H9 (cell line): ENCODE results near the gene CLK4. TPM values are rescaled to one million over a fixed set of nuclear protein-coding genes. Genes with fewer than 3 reads are reported as not detected.

Source experiments
- DNase-seq: peaks from one replicate; pipeline ENCODE4 v3.0.0-alpha.2; 2017
- H2AFZ ChIP-seq: one replicate; pipeline ENCODE4 v1.6.1; 2013; ENCODE audit warnings: mild to moderate bottlenecking, low read length, control low read depth, moderate library complexity
- H2AK5ac ChIP-seq: 2 replicates; pipeline ENCODE4 v1.6.1; 2013; ENCODE audit warnings: low read length, control low read depth, mixed read lengths; ENCODE audit not compliant: insufficient read length
- H2BK120ac ChIP-seq: one replicate; pipeline ENCODE4 v1.6.1; 2013; ENCODE audit warnings: low read depth, mild to moderate bottlenecking, low read length, control low read depth, inconsistent platforms; ENCODE audit not compliant: poor library complexity, severe bottlenecking
- H2BK12ac ChIP-seq: 2 replicates; pipeline ENCODE4 v1.6.1; 2013; ENCODE audit warnings: low read length, control low read depth, mixed read lengths, low read depth; ENCODE audit not compliant: insufficient read length
- H2BK15ac ChIP-seq: 2 replicates; pipeline ENCODE4 v1.6.1; 2013; ENCODE audit warnings: low read depth, low read length, control low read depth
- H2BK20ac ChIP-seq: one replicate; pipeline ENCODE4 v1.6.1; 2013; ENCODE audit warnings: low read depth, mild to moderate bottlenecking, low read length, control low read depth, inconsistent platforms; ENCODE audit not compliant: poor library complexity, severe bottlenecking
- H2BK5ac ChIP-seq: 2 replicates; pipeline ENCODE4 v1.6.1; 2013; ENCODE audit warnings: low read length, control low read depth, mixed read lengths; ENCODE audit not compliant: insufficient read length
- H3K14ac ChIP-seq: 2 replicates; pipeline ENCODE4 v1.6.1; 2013; ENCODE audit warnings: low read length, control low read depth; ENCODE audit not compliant: insufficient read depth
- H3K18ac ChIP-seq: 2 replicates; pipeline ENCODE4 v1.6.1; 2013; ENCODE audit warnings: low read depth, mild to moderate bottlenecking, mixed read lengths, low read length, control low read depth; ENCODE audit not compliant: insufficient read length
- H3K23ac ChIP-seq: 2 replicates; pipeline ENCODE4 v1.6.1; 2013; ENCODE audit warnings: low read length, control low read depth, mixed read lengths, low read depth; ENCODE audit not compliant: insufficient read length
- H3K23me2 ChIP-seq: 2 replicates; pipeline ENCODE4 v1.6.1; 2013; ENCODE audit warnings: low read depth, mild to moderate bottlenecking, mixed read lengths, low read length, control low read depth; ENCODE audit not compliant: insufficient read length, poor library complexity, severe bottlenecking
- H3K27ac ChIP-seq: 2 replicates; pipeline ENCODE4 v1.5.1; 2013; ENCODE audit warnings: low read length, control low read depth, mixed read lengths, low read depth; ENCODE audit not compliant: insufficient read length
- H3K27me3 ChIP-seq: 2 replicates; pipeline ENCODE4 v1.6.1; 2013; ENCODE audit warnings: low read length, control low read depth, inconsistent platforms; ENCODE audit not compliant: insufficient read depth
- H3K4ac ChIP-seq: 2 replicates; pipeline ENCODE4 v1.6.1; 2013; ENCODE audit warnings: low read depth, mild to moderate bottlenecking, control low read depth, inconsistent platforms, low read length, moderate library complexity
- H3K4me1 ChIP-seq: 2 replicates; pipeline ENCODE4 v1.6.1; 2013; ENCODE audit warnings: low read length, control low read depth, inconsistent platforms; ENCODE audit not compliant: insufficient read depth
- H3K4me2 ChIP-seq: 2 replicates; pipeline ENCODE4 v1.6.1; 2013; ENCODE audit warnings: low read length, control low read depth, mixed read lengths; ENCODE audit not compliant: insufficient read length, insufficient read depth
- H3K56ac ChIP-seq: 2 replicates; pipeline ENCODE4 v1.6.1; 2013; ENCODE audit warnings: low read depth, mild to moderate bottlenecking, mixed read lengths, low read length, control low read depth; ENCODE audit not compliant: insufficient read length
- H3K79me1 ChIP-seq: 2 replicates; pipeline ENCODE4 v1.6.1; 2013; ENCODE audit warnings: low read depth, mild to moderate bottlenecking, moderate library complexity, low read length, control low read depth, inconsistent platforms; ENCODE audit not compliant: insufficient read depth, poor library complexity, severe bottlenecking
- H3K79me2 ChIP-seq: 2 replicates; pipeline ENCODE4 v1.6.1; 2013; ENCODE audit warnings: low read length, control low read depth, inconsistent platforms; ENCODE audit not compliant: insufficient read depth
- H3K9ac ChIP-seq: 2 replicates; pipeline ENCODE4 v1.6.1; 2013; ENCODE audit warnings: low read length, control low read depth, mixed read lengths; ENCODE audit not compliant: insufficient read length; ENCODE audit errors: extremely low read depth
- H3K9me3 ChIP-seq: one replicate; pipeline ENCODE4 v1.6.1; 2013; ENCODE audit warnings: low read depth, low read length, inconsistent platforms; ENCODE audit not compliant: control insufficient read depth
- H3T11ph ChIP-seq: one replicate; pipeline ENCODE4 v1.6.1; 2013; ENCODE audit warnings: mild to moderate bottlenecking, low read length, control low read depth, inconsistent platforms
- H4K20me1 ChIP-seq: one replicate; pipeline ENCODE4 v1.6.1; 2013; ENCODE audit not compliant: control insufficient read depth, insufficient read length, insufficient read depth
- H4K5ac ChIP-seq: 2 replicates; pipeline ENCODE4 v1.6.1; 2013; ENCODE audit warnings: low read depth, mild to moderate bottlenecking, mixed read lengths, low read length, control low read depth; ENCODE audit not compliant: insufficient read length
- H4K8ac ChIP-seq: replicated peaks from 2 replicates; pipeline ENCODE4 v1.6.1; 2013; ENCODE audit warnings: low read length, control low read depth, mixed read lengths, low read depth; ENCODE audit not compliant: insufficient read length
- H4K91ac ChIP-seq: 2 replicates; pipeline ENCODE4 v1.6.1; 2013; ENCODE audit warnings: low read depth, mild to moderate bottlenecking, moderate library complexity, mixed read lengths, low read length, control low read depth; ENCODE audit not compliant: insufficient read length
- H3K27ac Mint-ChIP-seq, 3 experiments: 2 replicates in 2 of 3; 3 replicates in 1 of 3; pipeline ENCODE4 v1.8.0; 2020 to 2021; ENCODE audit warnings: mixed read lengths in 3 of 3, mild to moderate bottlenecking in 1 of 3, moderate library complexity in 1 of 3
- H3K27me3 Mint-ChIP-seq: 2 replicates; pipeline ENCODE4 v1.8.0; 2021; ENCODE audit warnings: low read depth, mild to moderate bottlenecking, moderate library complexity, mixed read lengths
- H3K36me3 Mint-ChIP-seq, 3 experiments: 2 replicates in 2 of 3; 3 replicates in 1 of 3; pipeline ENCODE4 v1.8.0; 2020 to 2021; ENCODE audit warnings: low read depth in 3 of 3, mixed read lengths in 3 of 3; ENCODE audit not compliant: insufficient read depth in 1 of 3
- H3K4me1 Mint-ChIP-seq, 2 experiments: 2 replicates each; pipeline ENCODE4 v1.8.0; 2020; ENCODE audit warnings: mixed read lengths in 2 of 2
- H3K4me3 Mint-ChIP-seq, 2 experiments: 2 replicates in 1 of 2; 3 replicates in 1 of 2; pipeline ENCODE4 v1.8.0; 2020 to 2021; ENCODE audit warnings: mild to moderate bottlenecking in 2 of 2, mixed read lengths in 2 of 2, moderate library complexity in 1 of 2
- H3K9me3 Mint-ChIP-seq, 2 experiments: 2 replicates in 1 of 2; 3 replicates in 1 of 2; pipeline ENCODE4 v1.8.0; 2020; ENCODE audit warnings: mild to moderate bottlenecking in 2 of 2, mixed read lengths in 2 of 2, moderate library complexity in 1 of 2
- CTCF ChIP-seq: fragments of 200-600 bp; sonication (generic); conservative IDR thresholded peaks from 3 replicates; pipeline ENCODE4 v1.8.0; 2021; ENCODE audit warnings: antibody characterized with exemption, mild to moderate bottlenecking
- WGBS: extraction: QIAGEN DNeasy Blood & Tissue Kit; methylation state at CpG from one replicate; pipeline ENCODE4 v1.1.7; 2013; ENCODE audit warnings: missing lambda C conversion rate, low lambda C conversion rate, mixed read lengths; ENCODE audit not compliant: insufficient read length; ENCODE audit errors: extremely low coverage; 5-methylcytosine and 5-hydroxymethylcytosine counted together
- total RNA-seq: library from RNA; stranded (reverse); gene quantifications from 2 replicates; pipeline ENCODE4 v1.2.1, GENCODE V29; 2021

The CLK4 gene
- total RNA-seq, 1 experiment from 2014 or later = 12.5 TPM

GRCh38 chr5:178661836-178662540, 35.1 kb upstream of the CLK4 start:
- no peak overlapping the region for H3K4me3 Mint-ChIP-seq
- H3K9me3 ChIP-seq = no peaks in the 10 kb centered on the region
- H2BK120ac ChIP-seq = no peak overlapping the region
- H4K8ac ChIP-seq = no peak overlapping the region
- H3K14ac ChIP-seq = no peak overlapping the region
- H2BK20ac ChIP-seq = no peak overlapping the region
- H3K27me3 Mint-ChIP-seq = peaks cover 13% of the 10 kb centered on the region
- peaks cover 18 to 59% of the 10 kb centered on the region in 2 experiments for H3K9me3 Mint-ChIP-seq
- 0 out of 7 replicates have a peak overlapping the region, but pooled peaks of 1 of the 3 experiments have one; percentile 35 for H3K27ac Mint-ChIP-seq
- H2AFZ ChIP-seq = no peak overlapping the region
- no peaks in the 10 kb centered on the region for H3K4me1 ChIP-seq
- H3K23me2 ChIP-seq = no peaks in the 10 kb centered on the region
- no peak overlapping the region for H2BK5ac ChIP-seq
- H3K36me3 Mint-ChIP-seq = peaks cover 0 to 3% (median 0%) of the 10 kb centered on the region in 3 experiments; a peak in 2 of 7 replicates
- no peak overlapping the region for H3K4me2 ChIP-seq
- H2AK5ac ChIP-seq = no peak overlapping the region
- H3K4ac ChIP-seq = no peak overlapping the region
- H3K27me3 ChIP-seq = no peaks in the 10 kb centered on the region
- no peak overlapping the region for H3K27ac ChIP-seq
- WGBS = no CpG with 5 or more reads among the region's 21 CpGs
- H4K91ac ChIP-seq = no peak overlapping the region
- H3K9ac ChIP-seq = no peak overlapping the region
- H3K23ac ChIP-seq = no peak overlapping the region
- H2BK15ac ChIP-seq = no peak overlapping the region
- no peak overlapping the region for H3K18ac ChIP-seq
- H3K56ac ChIP-seq = no peak overlapping the region
- no peak overlapping the region for H4K5ac ChIP-seq
- H2BK12ac ChIP-seq = no peak overlapping the region
- H3T11ph ChIP-seq = no peak overlapping the region
- no peaks in the 10 kb centered on the region for H3K79me2 ChIP-seq
- no peaks in the 10 kb centered on the region for H3K4me1 Mint-ChIP-seq
- H3K79me1 ChIP-seq = no peaks in the 10 kb centered on the region
- TF ChIP-seq CTCF = no peak
- DNase-seq = peak; percentile 5
- no peaks in the 10 kb centered on the region for H4K20me1 ChIP-seq
